Measurements from ENCODE around the gene RMDN2. TPM values are rescaled to one million over a fixed set of nuclear protein-coding genes. Genes with fewer than 3 reads are reported as not detected.

The RMDN2 gene
- total RNA-seq, 2 experiments from 2014 or later: 1.5 to 2.3 TPM

GRCh38 chr2:37904993-37905392 lies 20.1 kb upstream of the RMDN2 start:
- Mint-ChIP-seq H3K27ac (no peak overlapping the region), H3K27me3 (peaks cover 15% of the 10 kb centered on the region), H3K36me3 (ENCODE audit: low read depth) (no peaks in the 10 kb centered on the region), H3K4me3 (no peak overlapping the region), H3K9me3 (no peaks in the 10 kb centered on the region), H3K4me1 (no peaks in the 10 kb centered on the region)
- ChIA-PET POLR2A (no interaction called here), CTCF (no interaction called here)
- DNase-seq: no peak

DNA sequence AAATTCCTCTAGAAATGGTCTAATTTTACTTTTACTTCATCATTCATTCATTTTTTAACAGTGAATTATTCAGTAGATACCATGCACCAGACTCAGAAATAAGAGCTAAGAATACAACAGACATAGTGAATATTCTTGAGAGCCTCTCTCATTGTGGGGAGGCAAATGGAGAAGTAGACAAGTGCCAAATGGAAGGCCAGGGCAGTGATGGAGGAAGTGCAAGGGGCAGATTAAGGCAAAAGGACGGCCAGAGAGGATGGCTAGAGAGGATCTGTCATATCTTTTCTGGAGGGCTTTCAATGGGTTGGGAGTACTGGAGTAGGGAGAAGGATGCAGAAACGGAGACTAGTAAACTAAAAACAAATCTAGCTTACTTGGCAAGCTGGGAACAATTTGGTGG lies 19.0 kb upstream of the RMDN2 start:
- no peak overlapping the region for H3K27ac Mint-ChIP-seq
- ChIA-PET CTCF (interaction anchor here (0.6 kb wide), 1 partner anchor 586 kb away, joined by 4 read pairs; no protein-coding TSS in a partner anchor), POLR2A (no interaction called here)
- H3K4me1 Mint-ChIP-seq: no peaks in the 10 kb centered on the region
- peaks cover 15% of the 10 kb centered on the region for H3K27me3 Mint-ChIP-seq
- DNase-seq: no peak
- no peak overlapping the region for H3K4me3 Mint-ChIP-seq
- H3K9me3 Mint-ChIP-seq: no peaks in the 10 kb centered on the region
- H3K36me3 Mint-ChIP-seq (ENCODE audit: low read depth): no peaks in the 10 kb centered on the region

DNA sequence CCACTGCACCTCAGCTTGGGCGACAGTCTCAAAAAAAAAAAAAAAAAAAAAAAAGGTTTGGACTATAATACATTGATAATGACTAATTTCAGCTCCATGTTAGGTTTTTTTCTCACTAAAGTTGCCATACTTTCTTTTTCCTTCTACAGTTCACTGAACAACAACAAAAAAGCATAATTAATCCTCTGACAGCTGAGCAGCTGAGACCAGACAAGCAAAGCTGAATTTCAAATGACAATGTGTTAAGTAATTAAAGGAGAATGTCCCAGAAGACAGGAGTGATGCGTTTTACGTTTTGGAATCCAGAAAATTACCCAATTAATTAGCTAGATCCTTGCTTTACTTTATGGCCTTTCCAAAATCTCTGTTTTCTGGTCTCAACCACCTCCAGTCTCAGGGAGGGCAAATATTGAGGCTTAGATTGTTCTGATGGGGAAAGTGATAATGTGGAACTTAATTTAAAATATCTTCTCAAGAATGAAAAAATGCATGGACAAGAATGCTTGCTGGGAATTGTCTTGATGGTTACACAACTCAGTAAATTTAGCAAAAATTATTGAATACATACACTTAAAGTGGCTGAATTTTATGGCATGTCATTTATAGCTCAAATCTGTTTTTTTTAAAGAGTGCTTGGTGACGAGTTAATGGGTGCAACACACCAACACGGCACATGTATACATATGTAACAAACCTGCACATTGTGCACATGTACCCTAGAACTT lies 17.4 kb upstream of the RMDN2 start:
- POLR2A ChIA-PET: no interaction called here
- H3K36me3 Mint-ChIP-seq (ENCODE audit: low read depth): no peaks in the 10 kb centered on the region

DNA sequence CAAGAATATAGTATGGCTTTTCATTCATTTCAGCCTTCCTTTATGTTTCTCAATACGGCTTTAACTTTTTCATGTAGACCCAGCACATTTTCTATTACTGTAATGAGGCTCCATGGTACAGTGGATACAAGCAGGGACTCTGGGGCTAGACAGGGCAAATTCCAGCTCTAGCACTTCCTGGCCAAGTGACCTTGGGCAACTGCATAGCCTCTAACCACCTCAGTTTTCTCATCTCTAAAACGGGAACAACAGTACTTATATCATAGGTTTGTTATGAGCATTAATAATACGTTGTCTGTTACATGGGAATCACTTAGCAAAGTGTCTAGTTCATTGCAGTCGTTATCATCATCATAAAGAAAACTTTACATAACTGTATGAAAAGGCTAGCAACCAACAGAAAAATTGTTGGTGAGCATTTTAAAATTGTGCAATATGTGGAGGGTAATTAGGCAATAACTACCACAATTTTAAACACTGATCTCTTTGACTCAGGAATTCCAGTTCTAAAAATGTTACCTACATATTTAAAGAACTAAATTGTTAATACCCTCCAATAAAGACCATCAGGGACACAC lies 13.7 kb upstream of the RMDN2 start:
- H3K4me1 Mint-ChIP-seq: no peaks in the 10 kb centered on the region
- CTCF ChIA-PET: interaction anchor here (0.9 kb wide), 1 partner anchor 515 kb away, joined by 3 read pairs; no protein-coding TSS in a partner anchor
- peaks cover 12% of the 10 kb centered on the region for H3K27me3 Mint-ChIP-seq
- H3K4me3 Mint-ChIP-seq: no peak overlapping the region
- no peak for DNase-seq
- H3K27ac Mint-ChIP-seq: no peak overlapping the region
- no peaks in the 10 kb centered on the region for H3K36me3 Mint-ChIP-seq (ENCODE audit: low read depth)
- POLR2A ChIA-PET: no interaction called here
- no peaks in the 10 kb centered on the region for H3K9me3 Mint-ChIP-seq

More for the DNA sequence above, 17.4 kb upstream of the RMDN2 start:
- Mint-ChIP-seq H3K27ac (no peak overlapping the region), H3K4me1 (no peaks in the 10 kb centered on the region), H3K27me3 (peaks cover 17% of the 10 kb centered on the region), H3K9me3 (no peaks in the 10 kb centered on the region), H3K4me3 (no peak overlapping the region)
- DNase-seq: no peak
- CTCF ChIA-PET: interaction anchor here (0.7 kb wide), 2 partner anchors 364 to 831 kb away, joined by 3 read pairs; no protein-coding TSS in a partner anchor

- H3K9me3 Mint-ChIP-seq: no peaks in the 10 kb centered on the region
- H3K4me3 Mint-ChIP-seq: no peak overlapping the region
- no peaks in the 10 kb centered on the region for H3K36me3 Mint-ChIP-seq (ENCODE audit: low read depth)
- no peak for DNase-seq
- H3K27me3 Mint-ChIP-seq: peaks cover 13% of the 10 kb centered on the region
- no peaks in the 10 kb centered on the region for H3K4me1 Mint-ChIP-seq
- H3K27ac Mint-ChIP-seq: no peak overlapping the region
- CTCF ChIA-PET: interaction anchor here (0.9 kb wide), 1 partner anchor 516 kb away, joined by 3 read pairs; no protein-coding TSS in a partner anchor
- POLR2A ChIA-PET: no interaction called here
Observed at GRCh38 chr2:37912056-37912455, 13.0 kb upstream of the RMDN2 start.

GRCh38 chr2:37912616-37913015 lies 12.5 kb upstream of the RMDN2 start:
- peaks cover 14% of the 10 kb centered on the region for H3K27me3 Mint-ChIP-seq
- H3K9me3 Mint-ChIP-seq: no peaks in the 10 kb centered on the region
- no peak overlapping the region for H3K4me3 Mint-ChIP-seq
- no peaks in the 10 kb centered on the region for H3K36me3 Mint-ChIP-seq (ENCODE audit: low read depth)
- H3K27ac Mint-ChIP-seq: no peak overlapping the region
- ChIA-PET POLR2A (no interaction called here), CTCF (no interaction called here)
- no peak for DNase-seq
- H3K4me1 Mint-ChIP-seq: no peaks in the 10 kb centered on the region

DNA sequence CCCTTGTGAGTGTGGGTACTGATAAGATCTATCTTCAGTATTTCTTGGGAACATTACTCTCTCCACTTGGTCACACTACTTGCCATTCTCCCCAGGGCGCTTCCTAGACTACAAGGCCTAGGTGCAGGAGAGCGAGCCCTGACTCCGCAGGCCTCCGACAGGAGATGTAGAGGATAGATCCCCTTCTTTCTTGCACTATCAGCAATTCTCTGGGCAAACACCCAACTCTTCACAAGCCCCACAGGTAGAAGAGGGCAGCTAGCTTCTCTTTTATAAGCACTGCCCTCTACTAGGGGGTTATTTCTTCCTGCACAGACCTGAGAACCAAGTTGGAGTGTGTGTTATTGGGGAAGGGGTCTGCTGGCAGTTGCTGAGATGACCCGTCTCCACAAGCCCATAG lies 10.7 kb upstream of the RMDN2 start:
- Mint-ChIP-seq H3K4me1 (no peaks in the 10 kb centered on the region), H3K27me3 (peaks cover 17% of the 10 kb centered on the region), H3K4me3 (no peak overlapping the region), H3K36me3 (ENCODE audit: low read depth) (no peaks in the 10 kb centered on the region), H3K27ac (no peak overlapping the region), H3K9me3 (no peaks in the 10 kb centered on the region)
- POLR2A ChIA-PET: no interaction called here
- CTCF ChIA-PET: no interaction called here
- no peak for DNase-seq

DNA sequence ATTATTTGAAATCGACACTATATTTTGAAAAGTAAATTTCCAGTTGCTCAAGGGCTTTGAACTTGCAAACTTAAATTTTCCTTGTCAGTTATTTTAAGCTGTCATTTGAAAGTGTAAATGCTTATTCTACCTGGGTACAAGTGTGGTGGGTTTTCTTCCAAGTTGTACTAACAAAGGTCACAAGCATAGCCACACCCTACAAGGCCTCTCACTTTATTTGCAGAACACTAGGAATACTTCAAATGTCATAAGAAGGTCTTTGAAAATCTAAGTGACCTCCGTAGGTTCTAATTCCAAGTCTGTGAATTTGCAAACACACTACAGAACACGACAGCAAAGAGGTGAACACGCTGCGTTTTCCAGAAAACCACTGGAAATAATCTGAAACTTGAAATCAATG lies 9.3 kb upstream of the RMDN2 start:
- ChIA-PET CTCF (no interaction called here), POLR2A (no interaction called here)
- H3K9me3 Mint-ChIP-seq: no peaks in the 10 kb centered on the region
- H3K4me1 Mint-ChIP-seq: no peaks in the 10 kb centered on the region
- no peak overlapping the region for H3K4me3 Mint-ChIP-seq
- no peak overlapping the region for H3K27ac Mint-ChIP-seq
- DNase-seq: no peak
- H3K27me3 Mint-ChIP-seq: peaks cover 29% of the 10 kb centered on the region
- H3K36me3 Mint-ChIP-seq (ENCODE audit: low read depth): no peaks in the 10 kb centered on the region

GRCh38 chr2:37916512-37917082 lies 8.5 kb upstream of the RMDN2 start:
- no peaks in the 10 kb centered on the region for H3K4me1 Mint-ChIP-seq
- H3K9me3 Mint-ChIP-seq: no peaks in the 10 kb centered on the region
- DNase-seq: no peak
- H3K36me3 Mint-ChIP-seq (ENCODE audit: low read depth): no peaks in the 10 kb centered on the region
- no peak overlapping the region for H3K4me3 Mint-ChIP-seq
- H3K27ac Mint-ChIP-seq: no peak overlapping the region
- peaks cover 32% of the 10 kb centered on the region for H3K27me3 Mint-ChIP-seq
- ChIA-PET CTCF (no interaction called here), POLR2A (no interaction called here)

DNA sequence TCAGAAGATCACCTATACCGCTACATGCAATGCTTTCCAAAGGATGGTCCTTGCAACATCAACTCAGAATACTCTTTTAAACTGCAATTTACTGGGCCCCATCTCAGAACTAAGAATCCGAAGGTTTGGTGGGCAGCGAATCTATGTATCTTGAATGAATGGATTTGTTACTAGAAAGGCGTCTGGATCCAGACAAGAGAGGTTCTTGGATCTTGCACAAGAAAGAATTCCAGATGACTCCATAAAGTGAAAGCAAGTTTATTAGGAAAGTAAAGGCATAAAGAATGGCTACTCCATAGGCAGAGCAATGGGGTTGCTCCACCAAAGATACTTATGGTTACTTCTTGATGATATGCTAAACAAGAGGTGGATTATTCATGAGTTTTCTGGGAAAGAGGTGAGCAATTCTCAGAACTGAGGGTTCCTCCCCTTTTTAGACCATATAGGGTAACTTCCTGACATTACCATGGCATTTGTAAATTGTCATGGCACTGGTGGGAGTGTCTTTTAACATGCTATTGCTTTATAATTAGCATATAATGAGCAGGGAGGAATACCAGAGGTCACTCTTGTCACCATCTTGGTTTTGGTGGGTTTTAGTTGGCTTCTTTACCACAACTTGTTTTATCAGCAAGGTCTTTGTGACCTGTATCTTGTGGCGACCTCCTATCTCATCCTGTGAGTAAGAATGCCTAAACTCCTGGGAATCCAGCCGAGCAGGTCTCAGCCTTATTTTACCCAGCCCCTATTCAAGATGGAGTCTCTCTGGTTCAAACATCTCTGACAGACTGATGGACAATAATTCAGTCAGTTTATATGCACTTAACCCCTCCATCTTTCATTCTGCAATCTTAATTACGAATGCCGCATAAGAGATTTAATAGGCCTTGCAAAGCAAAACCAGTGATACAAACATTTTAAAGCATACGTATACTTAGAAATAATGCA lies 7.5 kb upstream of the RMDN2 start:
- CTCF ChIA-PET: no interaction called here
- Mint-ChIP-seq H3K27ac (no peak overlapping the region), H3K9me3 (no peaks in the 10 kb centered on the region), H3K27me3 (peaks cover 33% of the 10 kb centered on the region), H3K4me3 (no peak overlapping the region), H3K36me3 (ENCODE audit: low read depth) (no peaks in the 10 kb centered on the region), H3K4me1 (no peaks in the 10 kb centered on the region)
- DNase-seq: no peak
- POLR2A ChIA-PET: no interaction called here

DNA sequence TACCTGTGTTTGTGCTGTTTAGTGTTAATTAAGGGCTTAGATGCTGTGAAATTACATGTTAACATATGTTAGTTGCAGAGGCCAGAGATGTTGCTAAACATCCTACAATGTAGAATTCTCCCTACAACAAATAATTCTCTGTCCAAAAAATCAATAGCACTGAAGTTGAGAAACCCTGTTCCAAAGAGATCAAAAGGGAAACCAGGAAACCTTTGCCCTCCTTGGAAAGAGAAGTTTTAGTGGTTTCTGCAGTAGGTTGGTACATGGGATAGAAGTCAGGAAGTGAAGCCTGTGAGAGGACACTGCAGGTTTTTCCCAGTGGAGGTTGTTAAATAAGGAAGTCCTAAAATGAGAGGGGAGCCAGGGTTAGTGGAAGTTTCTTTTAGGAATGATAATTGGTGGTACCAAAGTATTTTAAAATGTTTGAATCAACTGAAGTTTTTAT lies 6.3 kb upstream of the RMDN2 start:
- no peak overlapping the region for H3K27ac Mint-ChIP-seq
- H3K9me3 Mint-ChIP-seq: no peaks in the 10 kb centered on the region
- DNase-seq: no peak
- H3K36me3 Mint-ChIP-seq (ENCODE audit: low read depth): no peaks in the 10 kb centered on the region
- H3K4me3 Mint-ChIP-seq: no peak overlapping the region
- ChIA-PET CTCF (no interaction called here), POLR2A (no interaction called here)
- peaks cover 38% of the 10 kb centered on the region for H3K27me3 Mint-ChIP-seq
- no peaks in the 10 kb centered on the region for H3K4me1 Mint-ChIP-seq

- Mint-ChIP-seq H3K4me3 (no peak overlapping the region), H3K4me1 (peaks cover 4% of the 10 kb centered on the region), H3K27me3 (peaks cover 44% of the 10 kb centered on the region), H3K36me3 (ENCODE audit: low read depth) (peaks cover 1% of the 10 kb centered on the region), H3K27ac (no peak overlapping the region), H3K9me3 (no peaks in the 10 kb centered on the region)
- POLR2A ChIA-PET: no interaction called here
- DNase-seq: no peak
- CTCF ChIA-PET: no interaction called here
Observed at GRCh38 chr2:37919631-37920032, 5.5 kb upstream of the RMDN2 start.

- Mint-ChIP-seq H3K36me3 (ENCODE audit: low read depth) (peaks cover 3% of the 10 kb centered on the region), H3K27ac (no peak overlapping the region), H3K4me3 (no peak overlapping the region), H3K27me3 (peaks cover 45% of the 10 kb centered on the region), H3K9me3 (no peaks in the 10 kb centered on the region), H3K4me1 (peaks cover 6% of the 10 kb centered on the region)
- CTCF ChIA-PET: no interaction called here
- no peak for DNase-seq
- POLR2A ChIA-PET: no interaction called here
Observed at GRCh38 chr2:37920570-37920969, 4.5 kb upstream of the RMDN2 start.
